Measurements from ENCODE around the gene CDC42EP1. TPM values are rescaled to one million over a fixed set of nuclear protein-coding genes. Genes with fewer than 3 reads are reported as not detected.
"Not testable (repeated sequence)": the region's sequence is repeated elsewhere in the genome, so short reads cannot be mapped to it uniquely, and the experiment has no call there.

CDC42EP1 gene
- total RNA-seq, 4 donors from 2014 or later: 5.6 to 8.8 (median 6.8) TPM

DNA sequence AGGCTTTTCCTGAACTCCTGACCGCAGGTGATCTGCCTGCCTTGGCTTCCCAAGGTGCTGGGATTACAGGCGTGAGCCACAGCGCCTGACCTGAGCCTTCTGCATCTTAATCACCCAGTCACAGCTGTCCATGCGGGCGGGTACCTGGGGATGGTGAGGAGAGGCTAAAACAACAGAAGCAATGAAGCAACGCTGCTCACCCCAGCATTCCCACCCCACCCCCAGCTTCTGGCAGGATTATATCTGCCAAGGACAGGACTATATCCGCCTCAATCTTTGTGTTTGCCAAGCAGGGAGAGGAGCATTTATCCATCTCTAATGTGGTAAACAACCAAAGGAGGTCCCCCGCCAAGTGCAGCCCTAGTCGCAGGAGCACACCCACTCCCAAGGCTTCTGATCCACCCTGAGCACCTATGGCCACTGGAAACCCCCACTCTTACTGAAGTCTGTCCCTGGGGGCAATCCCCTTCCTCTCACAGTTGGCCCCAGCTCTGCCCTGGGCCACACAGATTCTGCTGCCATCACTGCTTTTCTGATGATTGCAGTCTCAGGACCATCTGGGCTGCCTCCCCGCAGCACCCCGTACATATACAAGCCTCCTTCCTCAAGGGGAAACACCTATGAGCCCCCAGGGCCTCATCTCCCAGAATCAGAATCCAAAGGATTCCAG, 28.4 kb downstream of the CDC42EP1 start:
- H3K27me3 ChIP-seq: no peaks in the 10 kb centered on the region
- H3K4me3 ChIP-seq: no peak overlapping the region
- intact Hi-C loops (cut with DNase I; ENCODE audit: low total_unique reads): no loop called here
- no peaks in the 10 kb centered on the region for H3K4me1 ChIP-seq
- no peak for TF ChIP-seq POLR2A (IDR thresholded peaks at IDR 0.05)
- TF ChIP-seq CTCF (IDR thresholded peaks at IDR 0.05 in 4 of 5, conservative IDR thresholded peaks at IDR 0.05 in 1 of 5): no peak
- ATAC-seq: no peak
- no peaks in the 10 kb centered on the region for H3K9me3 ChIP-seq
- no peaks in the 10 kb centered on the region for H3K36me3 ChIP-seq
- no peak for DNase-seq
- H3K27ac ChIP-seq: no peak overlapping the region
- in situ Hi-C loops (cut with MboI; ENCODE audit: low sequenced_read_pairs in 4 of 4): no loop called here

GRCh38 chr22:37589636-37590035, 29.4 kb downstream of the CDC42EP1 start:
- H3K4me1 ChIP-seq: no peaks in the 10 kb centered on the region
- H3K27ac ChIP-seq: no peak overlapping the region
- DNase-seq: no peak
- TF ChIP-seq POLR2A (IDR thresholded peaks at IDR 0.05): no peak
- TF ChIP-seq CTCF (IDR thresholded peaks at IDR 0.05 in 4 of 5, conservative IDR thresholded peaks at IDR 0.05 in 1 of 5): no peak
- no peak for ATAC-seq
- no peaks in the 10 kb centered on the region for H3K9me3 ChIP-seq
- H3K4me3 ChIP-seq: no peak overlapping the region
- no peaks in the 10 kb centered on the region for H3K36me3 ChIP-seq
- intact Hi-C loops (cut with DNase I; ENCODE audit: low total_unique reads) (no loop called here), in situ Hi-C loops (cut with MboI; ENCODE audit: low sequenced_read_pairs in 4 of 4) (loop anchor here in 1 of 4 donors (10.0 kb wide), 1 partner anchor 55 kb away; no protein-coding TSS in a partner anchor)
- no peaks in the 10 kb centered on the region for H3K27me3 ChIP-seq

- in situ Hi-C loops (cut with MboI; ENCODE audit: low sequenced_read_pairs in 4 of 4): loop anchor here in 1 of 4 donors (10.0 kb wide), 1 partner anchor 56 kb away; no protein-coding TSS in a partner anchor
- H3K27me3 ChIP-seq; H3K4me1 ChIP-seq; DNase-seq; H3K36me3 ChIP-seq; intact Hi-C loops (cut with DNase I; ENCODE audit: low total_unique reads); H3K27ac ChIP-seq; ATAC-seq; H3K9me3 ChIP-seq; H3K4me3 ChIP-seq: not testable (repeated sequence)
These were observed 30.8 kb downstream of the CDC42EP1 start for GRCh38 chr22:37591081-37591480.

GRCh38 chr22:37591823-37592404, 31.6 kb downstream of the CDC42EP1 start:
- ATAC-seq (no peak), DNase-seq (no peak)
- Histone ChIP-seq H3K9me3 (no peaks in the 10 kb centered on the region), H3K36me3 (no peaks in the 10 kb centered on the region), H3K27ac (no peak overlapping the region), H3K4me3 (no peak overlapping the region), H3K27me3 (no peaks in the 10 kb centered on the region), H3K4me1 (no peaks in the 10 kb centered on the region)
- intact Hi-C loops (cut with DNase I; ENCODE audit: low total_unique reads): loop anchor here (1.0 kb wide), 1 partner anchor 54 kb away; no protein-coding TSS in a partner anchor
- TF ChIP-seq POLR2A (IDR thresholded peaks at IDR 0.05): no peak
- no peak for TF ChIP-seq CTCF (IDR thresholded peaks at IDR 0.05 in 4 of 5, conservative IDR thresholded peaks at IDR 0.05 in 1 of 5)
- in situ Hi-C loops (cut with MboI; ENCODE audit: low sequenced_read_pairs in 4 of 4): loop anchor here in 1 of 4 donors (10.0 kb wide), 1 partner anchor 57 kb away; no protein-coding TSS in a partner anchor

GRCh38 chr22:37594237-37594636, 34.0 kb downstream of the CDC42EP1 start:
- TF ChIP-seq CTCF (IDR thresholded peaks at IDR 0.05 in 4 of 5, conservative IDR thresholded peaks at IDR 0.05 in 1 of 5): no peak
- no peak for TF ChIP-seq POLR2A (IDR thresholded peaks at IDR 0.05)
- Histone ChIP-seq H3K4me1 (peaks cover 0 to 6% of the 10 kb centered on the region in 2 donors), H3K27ac (no peak overlapping the region), H3K9me3 (no peaks in the 10 kb centered on the region), H3K27me3 (no peaks in the 10 kb centered on the region), H3K36me3 (no peaks in the 10 kb centered on the region), H3K4me3 (no peak overlapping the region)
- intact Hi-C loops (cut with DNase I; ENCODE audit: low total_unique reads): no loop called here
- ATAC-seq (no peak), DNase-seq (no peak)
- in situ Hi-C loops (cut with MboI; ENCODE audit: low sequenced_read_pairs in 4 of 4): loop anchor here in 1 of 4 donors (10.0 kb wide), 1 partner anchor 59 kb away; no protein-coding TSS in a partner anchor

Measured in gastrocnemius medialis (tissue), 4 donors.